GM12891 (cell line): Measurements from ENCODE around the gene C2CD3.

Experiments used
- POLR2A ChIP-seq: IDR thresholded peaks from 2 replicates; pipeline ENCODE4 v1.6.1; 2011; ENCODE audit warnings: low read depth, low read length, control low read depth
- SPI1 ChIP-seq: IDR thresholded peaks from 2 replicates; pipeline ENCODE4 v1.6.1; 2011; ENCODE audit warnings: low read depth, low read length, control low read depth

GRCh38 chr11:74001822-74002286 lies 168.9 kb downstream of the C2CD3 start:
- TF ChIP-seq SPI1 (no peak), POLR2A (no peak)
